WTC11 (cell line): ENCODE data around the gene ANKFN1. TPM values are rescaled to one million over a fixed set of nuclear protein-coding genes. Genes with fewer than 3 reads are reported as not detected.

Source experiments
- ATAC-seq: fragments of 200-7000 bp; cut with Tn5 transposase; 2 replicates; pipeline ENCODE4 v1.10.0; 2021; ENCODE audit warnings: mild to moderate bottlenecking, moderate library complexity
- CTCF ChIA-PET: fragments of 300-600 bp; sonication (Branson Sonifier 250); formaldehyde crosslinking; loops from one replicate; lab custom pipeline; 2021; ENCODE audit warnings: antibody characterized with exemption; lab: Charles Lee
- POLR2A ChIA-PET: fragments of 350-600 bp; sonication (Branson Sonifier 250); formaldehyde crosslinking; loops from one replicate; lab custom pipeline; 2021; ENCODE audit warnings: antibody characterized with exemption; lab: Charles Lee
- DNase-seq: peaks from one replicate; pipeline ENCODE4 v3.0.0; 2021; ENCODE audit warnings: low spot score
- H3K27ac Mint-ChIP-seq: 2 replicates; pipeline ENCODE4 v1.8.0; 2021; ENCODE audit warnings: mixed read lengths
- H3K27me3 Mint-ChIP-seq: 2 replicates; pipeline ENCODE4 v1.8.0; 2021; ENCODE audit warnings: low read depth, mild to moderate bottlenecking, moderate library complexity, mixed read lengths
- H3K36me3 Mint-ChIP-seq: 2 replicates; pipeline ENCODE4 v1.8.0; 2021; ENCODE audit warnings: mixed read lengths
- H3K4me1 Mint-ChIP-seq: 2 replicates; pipeline ENCODE4 v1.8.0; 2022; ENCODE audit warnings: mixed read lengths
- H3K4me3 Mint-ChIP-seq: 2 replicates; pipeline ENCODE4 v1.8.0; 2021; ENCODE audit warnings: mild to moderate bottlenecking, moderate library complexity, mixed read lengths
- H3K9me3 Mint-ChIP-seq: 2 replicates; pipeline ENCODE4 v1.8.0; 2021; ENCODE audit warnings: mixed read lengths
- CREM ChIP-seq: sonication (generic); formaldehyde crosslinking; IDR thresholded peaks from 2 replicates; pipeline ENCODE4 v1.8.1; 2022; ENCODE audit warnings: mild to moderate bottlenecking, missing genetic modification reagents, moderate library complexity
- ELF4 ChIP-seq: sonication (generic); formaldehyde crosslinking; IDR thresholded peaks from 2 replicates; pipeline ENCODE4 v1.8.1; 2022; ENCODE audit warnings: low read depth, mild to moderate bottlenecking, moderate library complexity, missing genetic modification reagents
- EMX1 ChIP-seq: fragments of 250-450 bp; sonication (Bioruptor Pico); IDR thresholded peaks from 2 replicates; pipeline ENCODE4 v1.8.0; 2021; ENCODE audit warnings: mild to moderate bottlenecking
- FOXP4 ChIP-seq: sonication (generic); formaldehyde crosslinking; IDR thresholded peaks from 2 replicates; pipeline ENCODE4 v1.8.0; 2022; ENCODE audit warnings: mild to moderate bottlenecking, missing genetic modification reagents
- GABPB1 ChIP-seq: sonication (generic); formaldehyde crosslinking; IDR thresholded peaks from 2 replicates; pipeline ENCODE4 v1.8.1; 2023; ENCODE audit warnings: mild to moderate bottlenecking, missing genetic modification reagents
- GRHL2 ChIP-seq: fragments of 250-450 bp; sonication (Bioruptor Pico); IDR thresholded peaks from 2 replicates; pipeline ENCODE4 v1.8.0; 2022; ENCODE audit warnings: mild to moderate bottlenecking, moderate library complexity; ENCODE audit not compliant: insufficient replicate concordance, severe bottlenecking
- HMGXB4 ChIP-seq: sonication (generic); formaldehyde crosslinking; IDR thresholded peaks from 2 replicates; pipeline ENCODE4 v1.8.1; 2023; ENCODE audit warnings: mild to moderate bottlenecking, moderate library complexity, missing genetic modification reagents
- IRF2 ChIP-seq: sonication (generic); formaldehyde crosslinking; IDR thresholded peaks from 2 replicates; pipeline ENCODE4 v1.8.0; 2022; ENCODE audit warnings: low read depth, missing genetic modification reagents, borderline replicate concordance
- JAZF1 ChIP-seq: fragments of 250-450 bp; sonication (Bioruptor Pico); IDR thresholded peaks from 2 replicates; pipeline ENCODE4 v1.9.0; 2021; ENCODE audit warnings: moderate library complexity, mild to moderate bottlenecking, inconsistent platforms
- KAT7 ChIP-seq: sonication (generic); formaldehyde crosslinking; IDR thresholded peaks from 2 replicates; pipeline ENCODE4 v1.8.1; 2023; ENCODE audit warnings: missing genetic modification reagents, mild to moderate bottlenecking, borderline replicate concordance
- NR2C2 ChIP-seq: sonication (generic); formaldehyde crosslinking; IDR thresholded peaks from 2 replicates; pipeline ENCODE4 v1.8.0; 2022; ENCODE audit warnings: mild to moderate bottlenecking, missing genetic modification reagents
- NR3C1 ChIP-seq: sonication (generic); formaldehyde crosslinking; conservative IDR thresholded peaks from 2 replicates; pipeline ENCODE4 v1.8.1; 2023; ENCODE audit warnings: low read depth, mild to moderate bottlenecking, missing genetic modification reagents
- PREB ChIP-seq: sonication (generic); formaldehyde crosslinking; IDR thresholded peaks from 2 replicates; pipeline ENCODE4 v1.8.1; 2022; ENCODE audit warnings: mild to moderate bottlenecking, missing genetic modification reagents, moderate library complexity, borderline replicate concordance
- SOX15 ChIP-seq: fragments of 250-450 bp; sonication (Bioruptor Pico); IDR thresholded peaks from 2 replicates; pipeline ENCODE4 v1.9.0; 2021; ENCODE audit warnings: mild to moderate bottlenecking
- TEAD1 ChIP-seq: sonication (generic); formaldehyde crosslinking; IDR thresholded peaks from 2 replicates; pipeline ENCODE4 v1.8.0; 2022; ENCODE audit warnings: mild to moderate bottlenecking, missing genetic modification reagents
- TP53 ChIP-seq: sonication (generic); formaldehyde crosslinking; IDR thresholded peaks from 2 replicates; pipeline ENCODE4 v1.8.1; 2023; ENCODE audit warnings: mild to moderate bottlenecking, missing genetic modification reagents
- ZBTB43 ChIP-seq: sonication (generic); formaldehyde crosslinking; IDR thresholded peaks from 2 replicates; pipeline ENCODE4 v1.8.1; 2023; ENCODE audit warnings: mild to moderate bottlenecking, missing genetic modification reagents
- ZNF138 ChIP-seq: sonication (generic); formaldehyde crosslinking; conservative IDR thresholded peaks from 2 replicates; pipeline ENCODE4 v1.8.1; 2022; ENCODE audit warnings: mild to moderate bottlenecking, moderate library complexity, missing genetic modification reagents
- ZNF219 ChIP-seq: sonication (generic); formaldehyde crosslinking; IDR thresholded peaks from 2 replicates; pipeline ENCODE4 v1.8.0; 2023; ENCODE audit warnings: missing genetic modification reagents, mild to moderate bottlenecking, borderline replicate concordance
- ZNF423 ChIP-seq: fragments of 250-450 bp; sonication (Bioruptor Pico); IDR thresholded peaks from 2 replicates; pipeline ENCODE4 v2.1.2; 2022; ENCODE audit warnings: mild to moderate bottlenecking, moderate library complexity
- ZNF532 ChIP-seq: fragments of 250-450 bp; sonication (Bioruptor Pico); IDR thresholded peaks from 2 replicates; pipeline ENCODE4 v1.9.0; 2021; ENCODE audit warnings: mild to moderate bottlenecking, borderline replicate concordance
- ZNF671 ChIP-seq: fragments of 250-450 bp; sonication (Bioruptor Pico); IDR thresholded peaks from 2 replicates; pipeline ENCODE4 v1.8.0; 2021; ENCODE audit warnings: mild to moderate bottlenecking
- total RNA-seq: library from RNA; stranded (reverse); gene quantifications from 3 replicates; pipeline ENCODE4 v1.2.3, GENCODE V29; 2021
- TF ChIP-seq, protein P1 (sequence below): sonication (generic); formaldehyde crosslinking; IDR thresholded peaks from 2 replicates; pipeline ENCODE4 v1.8.0; 2023; ENCODE audit warnings: mild to moderate bottlenecking, missing genetic modification reagents

ANKFN1 gene
- total RNA-seq, 1 experiment from 2014 or later, result 0.24 TPM

DNA sequence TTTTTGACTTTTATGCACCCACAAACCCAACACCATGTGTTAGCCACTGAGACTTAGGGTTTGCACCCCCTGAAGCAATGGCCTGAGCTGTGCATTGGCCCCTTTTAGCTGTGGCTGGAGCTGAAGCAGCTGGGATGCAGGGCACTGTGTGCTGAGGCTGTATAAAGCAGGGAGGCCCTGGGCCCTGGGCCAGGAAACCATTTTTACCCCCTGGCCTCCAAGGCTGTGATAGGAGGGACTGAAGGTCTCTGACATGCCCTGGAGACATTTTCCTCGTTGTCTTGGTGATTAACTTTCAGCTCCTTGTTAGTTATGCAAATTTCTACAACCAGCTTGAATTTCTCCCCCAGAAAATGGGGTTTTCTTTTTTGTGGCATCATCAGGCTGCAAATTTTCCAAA lies 6.7 kb upstream of the ANKFN1 start:
- Mint-ChIP-seq H3K4me1 (peaks cover 19% of the 10 kb centered on the region), H3K27ac (no peak overlapping the region), H3K27me3 (no peaks in the 10 kb centered on the region), H3K9me3 (peaks cover 21% of the 10 kb centered on the region)
- ATAC-seq, result no peak
- CTCF ChIA-PET, result interaction anchor here (1.0 kb wide), 1 partner anchor 353 kb away, joined by 3 read pairs; no protein-coding TSS in a partner anchor
- TF ChIP-seq KAT7 (CRISPR knock-in tag), result no peak
- TF ChIP-seq, protein P1, sequence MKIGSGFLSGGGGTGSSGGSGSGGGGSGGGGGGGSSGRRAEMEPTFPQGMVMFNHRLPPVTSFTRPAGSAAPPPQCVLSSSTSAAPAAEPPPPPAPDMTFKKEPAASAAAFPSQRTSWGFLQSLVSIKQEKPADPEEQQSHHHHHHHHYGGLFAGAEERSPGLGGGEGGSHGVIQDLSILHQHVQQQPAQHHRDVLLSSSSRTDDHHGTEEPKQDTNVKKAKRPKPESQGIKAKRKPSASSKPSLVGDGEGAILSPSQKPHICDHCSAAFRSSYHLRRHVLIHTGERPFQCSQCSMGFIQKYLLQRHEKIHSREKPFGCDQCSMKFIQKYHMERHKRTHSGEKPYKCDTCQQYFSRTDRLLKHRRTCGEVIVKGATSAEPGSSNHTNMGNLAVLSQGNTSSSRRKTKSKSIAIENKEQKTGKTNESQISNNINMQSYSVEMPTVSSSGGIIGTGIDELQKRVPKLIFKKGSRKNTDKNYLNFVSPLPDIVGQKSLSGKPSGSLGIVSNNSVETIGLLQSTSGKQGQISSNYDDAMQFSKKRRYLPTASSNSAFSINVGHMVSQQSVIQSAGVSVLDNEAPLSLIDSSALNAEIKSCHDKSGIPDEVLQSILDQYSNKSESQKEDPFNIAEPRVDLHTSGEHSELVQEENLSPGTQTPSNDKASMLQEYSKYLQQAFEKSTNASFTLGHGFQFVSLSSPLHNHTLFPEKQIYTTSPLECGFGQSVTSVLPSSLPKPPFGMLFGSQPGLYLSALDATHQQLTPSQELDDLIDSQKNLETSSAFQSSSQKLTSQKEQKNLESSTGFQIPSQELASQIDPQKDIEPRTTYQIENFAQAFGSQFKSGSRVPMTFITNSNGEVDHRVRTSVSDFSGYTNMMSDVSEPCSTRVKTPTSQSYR (CRISPR knock-in tag), result no peak
- TF ChIP-seq ELF4, result no peak
- no peak for TF ChIP-seq ZNF423
- no peak for TF ChIP-seq NR2C2 (CRISPR knock-in tag)
- no peak for TF ChIP-seq CREM (CRISPR knock-in tag)
- no peak for TF ChIP-seq JAZF1 (CRISPR knock-in tag)
- no peak for TF ChIP-seq TP53
- no peak for TF ChIP-seq SOX15 (CRISPR knock-in tag)
- TF ChIP-seq, all 79 proteins: peak for 0
- peaks cover 4% of the 10 kb centered on the region; the same call in 1 of the 2 replicates for H3K36me3 Mint-ChIP-seq
- POLR2A ChIA-PET, result no interaction called here
- DNase-seq, result no peak
- no peak overlapping the region for H3K4me3 Mint-ChIP-seq

DNA sequence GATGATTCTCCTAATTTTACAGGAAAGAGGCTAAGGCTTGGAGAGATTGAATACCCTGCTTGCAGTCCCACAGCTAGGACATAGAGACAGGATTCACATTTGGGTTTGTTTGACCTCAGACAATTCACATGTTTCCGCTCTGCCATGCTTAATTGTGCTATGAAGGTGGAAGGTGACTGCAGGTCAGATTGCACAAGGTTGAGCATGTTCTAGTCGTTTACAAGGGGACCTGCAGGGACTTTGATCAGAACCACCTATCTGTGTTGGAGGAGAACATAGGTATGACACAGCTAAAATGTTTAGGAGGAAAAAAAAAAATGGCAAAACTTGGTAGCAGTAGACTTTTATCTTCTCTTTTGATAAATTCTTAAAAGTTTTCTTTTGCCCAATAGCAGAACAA lies 4.9 kb upstream of the ANKFN1 start:
- Mint-ChIP-seq H3K27me3 (no peaks in the 10 kb centered on the region), H3K9me3 (peaks cover 14% of the 10 kb centered on the region), H3K4me1 (peaks cover 8% of the 10 kb centered on the region), H3K36me3 (peaks cover 4% of the 10 kb centered on the region; the same call in 1 of the 2 replicates), H3K4me3 (no peak overlapping the region), H3K27ac (no peak overlapping the region)
- CTCF ChIA-PET, result no interaction called here
- POLR2A ChIA-PET, result no interaction called here
- DNase-seq (no peak), ATAC-seq (no peak)
- TF ChIP-seq ZNF532 (CRISPR knock-in tag), result no peak
- no peak for TF ChIP-seq GABPB1 (CRISPR knock-in tag)
- no peak for TF ChIP-seq ELF4
- no peak for TF ChIP-seq IRF2 (CRISPR knock-in tag)
- TF ChIP-seq NR3C1 (CRISPR knock-in tag), result no peak
- TF ChIP-seq EMX1 (CRISPR knock-in tag), result no peak
- no peak for TF ChIP-seq ZBTB43 (CRISPR knock-in tag)
- no peak for TF ChIP-seq GRHL2
- TF ChIP-seq FOXP4 (CRISPR knock-in tag), result no peak
- no peak for TF ChIP-seq ZNF138 (CRISPR knock-in tag)
- no peak for TF ChIP-seq HMGXB4 (CRISPR knock-in tag)
- no peak for TF ChIP-seq PREB
- TF ChIP-seq TEAD1, result no peak
- TF ChIP-seq ZNF219, result no peak
- no peak for TF ChIP-seq ZNF671 (CRISPR knock-in tag)
- TF ChIP-seq NR2C2 (CRISPR knock-in tag), result no peak
